GM21717 (cell line): ENCODE results near the gene SH3GL1.

Experiments
- ATAC-seq: cut with Tn5 transposase; IDR thresholded peaks from one replicate; pipeline ENCODE4 v1.9.1; 2021; ENCODE audit warnings: mild to moderate bottlenecking, moderate library complexity; ENCODE audit not compliant: unreplicated experiment

SH3GL1 gene

GRCh38 chr19:4323692-4324091 lies 76.7 kb downstream of the SH3GL1 start:
- ATAC-seq = no peak

GRCh38 chr19:4322942-4323665 lies 77.2 kb downstream of the SH3GL1 start:
- no peak for ATAC-seq

GRCh38 chr19:4320419-4320818 lies 79.9 kb downstream of the SH3GL1 start:
- ATAC-seq = no peak

GRCh38 chr19:4319067-4319718 lies 81.2 kb downstream of the SH3GL1 start:
- no peak for ATAC-seq

GRCh38 chr19:4318460-4318859 lies 81.9 kb downstream of the SH3GL1 start:
- ATAC-seq = no peak

- no peak for ATAC-seq
Measured at GRCh38 chr19:4316956-4317355, 83.4 kb downstream of the SH3GL1 start.

- no peak for ATAC-seq
Measured at GRCh38 chr19:4313847-4314490, 86.4 kb downstream of the SH3GL1 start.
